Lung (tissue), 12 donors: ENCODE measurements around the gene LDHB. TPM values are rescaled to one million over a fixed set of nuclear protein-coding genes. Genes with fewer than 3 reads are reported as not detected.
A peak's percentile ranks its signal among the peaks of the same experiment; 100 is the strongest.

Experiments
- ATAC-seq: fragments of 200-7000 bp; cut with Tn5 transposase; one replicate; pipeline ENCODE4 v1.9.1; 2020; ENCODE audit warnings: moderate number of reproducible peaks; ENCODE audit not compliant: insufficient read depth, low FRiP score
- DNase-seq, 3 donors: peaks; one replicate each; pipeline ENCODE4 v3.0.0-alpha.2; 2013 to 2017
- H3K27ac ChIP-seq, 2 donors: one replicate each; pipeline ENCODE4 v1.5.1; 2013; ENCODE audit warnings: mild to moderate bottlenecking in 2 of 2, moderate library complexity in 2 of 2, control low read depth in 1 of 2, inconsistent platforms in 1 of 2, low read depth in 1 of 2, low read length in 1 of 2
- H3K27me3 ChIP-seq, 3 donors: one replicate each; pipeline ENCODE4 v1.5.1; 2013; ENCODE audit warnings: low read length in 2 of 3; ENCODE audit not compliant: control insufficient read depth in 3 of 3, insufficient read depth in 3 of 3
- H3K36me3 ChIP-seq, 4 donors: one replicate each; pipeline ENCODE4 v1.5.1; 2013; ENCODE audit warnings: low read length in 4 of 4, mild to moderate bottlenecking in 1 of 4, moderate library complexity in 1 of 4; ENCODE audit not compliant: control insufficient read depth in 4 of 4, insufficient read depth in 4 of 4
- H3K4me1 ChIP-seq, 5 donors: one replicate each; pipeline ENCODE4 v1.5.1; 2013; ENCODE audit warnings: low read length in 5 of 5, mild to moderate bottlenecking in 2 of 5, moderate library complexity in 1 of 5; ENCODE audit not compliant: control insufficient read depth in 5 of 5, insufficient read depth in 5 of 5
- H3K4me3 ChIP-seq: one replicate; pipeline ENCODE4 v1.5.1; 2013; ENCODE audit warnings: mild to moderate bottlenecking, control low read depth, moderate library complexity
- H3K9ac ChIP-seq, 2 donors: one replicate each; pipeline ENCODE4 v1.5.1; 2013; ENCODE audit warnings: low read length in 2 of 2, control low read depth in 1 of 2; ENCODE audit not compliant: insufficient read depth in 1 of 2
- H3K9me3 ChIP-seq, 4 donors: one replicate each; pipeline ENCODE4 v1.5.1; 2013; ENCODE audit warnings: low read length in 3 of 4, mild to moderate bottlenecking in 1 of 4, moderate library complexity in 1 of 4; ENCODE audit not compliant: control insufficient read depth in 4 of 4, insufficient read depth in 3 of 4
- WGBS, 2 donors: extraction: QIAGEN DNeasy Blood & Tissue Kit; methylation state at CpG; one replicate each; pipeline ENCODE4 v1.1.7; 2013; 5-methylcytosine and 5-hydroxymethylcytosine counted together
- polyA plus RNA-seq, 2 donors: library from polyadenylated mRNA; stranded (reverse); fragments of 200-250 nt; gene quantifications; one replicate each; pipeline ENCODE4 v1.2.1, GENCODE V29; 2013
- total RNA-seq, 2 donors: library from RNA; depleted of rRNA in 1 of 2; stranded (reverse); fragments of >200 nt in 1 of 2; gene quantifications; one replicate each; pipeline ENCODE4 v1.2.1, GENCODE V29; 2014 to 2021
- TF ChIP-seq, protein P1 (sequence below): IDR thresholded peaks from 2 replicates; pipeline ENCODE4 v1.5.1; 2012; ENCODE audit warnings: mild to moderate bottlenecking; ENCODE audit errors: control extremely low read depth, extremely low read depth
- donor health status: control.
- donor health status: control.
- donor health status: Bipolar disorder and iron deficiency.
- donor health status: healthy.
- donor health status: DM: yes; HTN: yes; CAD: no.

The LDHB gene
- total and polyA plus RNA-seq, 4 donors = 370 to 551 (median 459) TPM

DNA sequence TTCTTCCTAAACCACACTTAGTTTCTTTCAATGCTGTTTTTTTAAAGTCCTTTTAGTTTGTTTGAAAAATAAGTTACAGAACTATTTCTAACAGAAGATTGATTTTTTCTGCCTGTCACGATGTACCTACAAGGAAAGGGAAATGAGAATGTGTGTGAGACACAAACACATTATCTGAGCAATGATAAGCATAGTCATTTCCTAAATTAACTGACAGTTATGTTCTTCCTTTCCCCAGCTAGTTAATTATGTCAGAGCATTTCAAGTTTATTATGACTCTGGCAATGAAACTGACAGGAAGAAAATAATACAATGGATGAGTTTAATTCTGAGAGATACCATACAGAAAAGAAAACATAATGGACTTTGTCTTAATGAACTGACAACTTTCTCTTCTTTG, 21.3 kb upstream of the LDHB start:
- H3K9ac ChIP-seq = no peak overlapping the region
- DNase-seq (no peak), ATAC-seq (no peak)
- H3K27me3 ChIP-seq = no peaks in the 10 kb centered on the region
- no peak overlapping the region for H3K27ac ChIP-seq
- no peaks in the 10 kb centered on the region for H3K9me3 ChIP-seq
- 14 to 32% methylated on average over 1 of the region's 1 CpG for WGBS, 2 donors
- peaks cover 0 to 12% (median 6%) of the 10 kb centered on the region in 5 donors for H3K4me1 ChIP-seq
- H3K36me3 ChIP-seq = no peaks in the 10 kb centered on the region
- H3K4me3 ChIP-seq = no peak overlapping the region
- TF ChIP-seq, protein P1, sequence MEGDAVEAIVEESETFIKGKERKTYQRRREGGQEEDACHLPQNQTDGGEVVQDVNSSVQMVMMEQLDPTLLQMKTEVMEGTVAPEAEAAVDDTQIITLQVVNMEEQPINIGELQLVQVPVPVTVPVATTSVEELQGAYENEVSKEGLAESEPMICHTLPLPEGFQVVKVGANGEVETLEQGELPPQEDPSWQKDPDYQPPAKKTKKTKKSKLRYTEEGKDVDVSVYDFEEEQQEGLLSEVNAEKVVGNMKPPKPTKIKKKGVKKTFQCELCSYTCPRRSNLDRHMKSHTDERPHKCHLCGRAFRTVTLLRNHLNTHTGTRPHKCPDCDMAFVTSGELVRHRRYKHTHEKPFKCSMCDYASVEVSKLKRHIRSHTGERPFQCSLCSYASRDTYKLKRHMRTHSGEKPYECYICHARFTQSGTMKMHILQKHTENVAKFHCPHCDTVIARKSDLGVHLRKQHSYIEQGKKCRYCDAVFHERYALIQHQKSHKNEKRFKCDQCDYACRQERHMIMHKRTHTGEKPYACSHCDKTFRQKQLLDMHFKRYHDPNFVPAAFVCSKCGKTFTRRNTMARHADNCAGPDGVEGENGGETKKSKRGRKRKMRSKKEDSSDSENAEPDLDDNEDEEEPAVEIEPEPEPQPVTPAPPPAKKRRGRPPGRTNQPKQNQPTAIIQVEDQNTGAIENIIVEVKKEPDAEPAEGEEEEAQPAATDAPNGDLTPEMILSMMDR = no peak

DNA sequence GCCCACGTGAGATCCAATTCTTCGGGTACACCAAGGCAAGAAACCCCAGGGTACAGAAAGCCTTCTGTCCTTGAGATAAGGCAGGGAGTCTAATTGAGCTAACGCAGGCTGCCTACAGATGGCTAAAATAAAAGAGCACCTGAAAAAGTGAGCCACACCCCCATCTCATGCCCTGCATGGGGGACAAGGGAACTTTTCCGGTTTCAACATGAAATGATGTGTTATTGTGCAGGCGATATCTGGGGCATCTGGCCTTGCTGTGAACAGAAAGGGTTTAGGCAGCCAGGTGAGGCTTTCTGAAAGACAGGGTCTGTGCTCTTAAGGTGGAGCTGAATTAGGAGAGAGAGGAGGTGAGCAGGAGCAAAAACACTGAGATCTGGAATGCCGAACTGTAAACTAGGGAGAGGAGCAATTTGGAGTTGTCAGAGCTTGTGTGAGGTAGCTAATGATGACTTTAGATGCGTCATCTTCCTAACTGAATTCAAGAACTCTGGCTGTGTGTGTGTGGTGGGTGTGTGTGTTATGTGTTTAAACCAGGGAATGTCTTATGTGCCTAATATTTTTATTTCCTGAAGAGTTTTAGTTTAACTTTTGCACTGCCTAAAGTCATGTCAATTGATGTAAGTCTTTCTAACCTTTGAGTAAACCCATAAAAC, 20.1 kb upstream of the LDHB start:
- WGBS, 2 donors = 87 to 89% methylated on average over 7 of the region's 7 CpGs
- H3K9me3 ChIP-seq = no peaks in the 10 kb centered on the region
- no peak overlapping the region for H3K27ac ChIP-seq
- H3K4me3 ChIP-seq = no peak overlapping the region
- peaks cover 0 to 12% (median 2%) of the 10 kb centered on the region in 5 donors for H3K4me1 ChIP-seq
- ATAC-seq (no peak), DNase-seq (no peak)
- TF ChIP-seq, protein P1 = no peak
- no peaks in the 10 kb centered on the region for H3K36me3 ChIP-seq
- no peak overlapping the region for H3K9ac ChIP-seq
- H3K27me3 ChIP-seq = no peaks in the 10 kb centered on the region

DNA sequence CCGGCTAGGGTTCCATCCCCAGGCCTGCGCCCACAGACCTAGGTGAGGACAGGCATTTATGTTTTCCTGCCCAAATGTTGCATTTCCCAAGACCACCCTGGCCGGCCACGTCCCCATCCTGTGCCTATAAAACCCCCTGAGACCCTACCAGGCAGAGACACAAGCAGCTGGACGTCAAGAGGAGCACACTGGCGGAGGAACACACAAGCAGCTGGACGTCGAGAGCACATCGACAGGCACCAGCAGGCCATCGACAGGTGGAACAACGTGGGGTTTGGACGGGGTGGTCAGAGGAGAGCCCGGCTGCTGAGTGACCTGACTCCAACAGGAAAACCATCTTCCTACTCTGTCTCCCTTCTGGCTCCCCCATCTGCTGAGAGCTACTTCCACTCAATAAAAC, 19.6 kb upstream of the LDHB start:
- WGBS, 2 donors = 86 to 91% methylated on average over 13 of the region's 13 CpGs
- no peak overlapping the region for H3K4me3 ChIP-seq
- no peaks in the 10 kb centered on the region for H3K36me3 ChIP-seq
- DNase-seq (no peak), ATAC-seq (no peak)
- H3K9ac ChIP-seq = no peak overlapping the region
- no peaks in the 10 kb centered on the region for H3K27me3 ChIP-seq
- TF ChIP-seq, protein P1 = no peak
- H3K27ac ChIP-seq = no peak overlapping the region
- H3K9me3 ChIP-seq = no peaks in the 10 kb centered on the region
- peaks cover 0 to 12% (median 2%) of the 10 kb centered on the region in 5 donors for H3K4me1 ChIP-seq

DNA sequence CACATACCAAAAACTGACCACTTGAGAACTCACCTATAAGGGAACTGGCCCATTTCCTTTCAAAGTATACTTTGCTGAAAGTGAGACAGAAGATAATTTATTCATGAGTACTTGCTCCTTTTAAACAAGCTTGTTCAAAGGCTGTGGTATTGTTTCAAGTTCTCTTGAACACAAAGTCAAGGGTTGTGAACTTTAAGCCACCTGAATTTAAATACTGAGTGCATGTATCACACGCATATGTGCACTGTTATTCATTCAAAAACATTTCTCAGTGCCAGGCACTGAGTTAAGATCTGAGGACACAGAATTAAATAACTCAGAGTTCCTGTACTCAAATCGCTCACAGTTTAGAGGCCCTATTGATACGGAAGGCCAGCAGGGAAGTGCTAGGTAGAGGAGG, 19.1 kb upstream of the LDHB start:
- Histone ChIP-seq H3K9me3 (no peaks in the 10 kb centered on the region), H3K36me3 (no peaks in the 10 kb centered on the region), H3K4me1 (peaks cover 0 to 14% (median 2%) of the 10 kb centered on the region in 5 donors), H3K9ac (no peak overlapping the region), H3K4me3 (no peak overlapping the region), H3K27ac (no peak overlapping the region), H3K27me3 (no peaks in the 10 kb centered on the region)
- ATAC-seq (peak; percentile 60), DNase-seq (peak in 2 of 3 donors; percentile 38 to 55)
- TF ChIP-seq, protein P1 = no peak
- WGBS, 2 donors = 64 to 78% methylated on average over 3 of the region's 3 CpGs
